H1 (cell line): Measurements from ENCODE around the gene HDAC8. TPM values are rescaled to one million over a fixed set of nuclear protein-coding genes. Genes with fewer than 3 reads are reported as not detected.

ENCODE experiments used
- CTCF ChIA-PET: fragments of 300-600 bp; sonication (Branson Sonifier 250); formaldehyde crosslinking; loops from one replicate; lab custom pipeline; 2021; ENCODE audit not compliant: partially characterized antibody; lab: Charles Lee
- POLR2A ChIA-PET: fragments of 300-600 bp; sonication (Branson Sonifier 250); formaldehyde crosslinking; loops from one replicate; lab custom pipeline; 2021; ENCODE audit warnings: inconsistent platforms; ENCODE audit not compliant: partially characterized antibody; lab: Charles Lee
- DNase-seq, 2 experiments: peaks; one replicate each; pipeline versions ENCODE4 v3.0.0 to v3.0.0-alpha.2; 2010 to 2022; ENCODE audit warnings: low spot score in 2 of 2, low read depth in 1 of 2, mixed read lengths in 1 of 2
- FAIRE-seq: peaks from 2 replicates; lab custom pipeline; 2011; peaks lifted over from hg19 to GRCh38; lab: Jason Lieb, UNC
- H2AFZ ChIP-seq: 2 replicates; pipeline ENCODE4 v1.8.1; 2012; ENCODE audit warnings: low read length, inconsistent platforms
- H2AK5ac ChIP-seq: 2 replicates; pipeline ENCODE4 v1.6.1; 2013; ENCODE audit warnings: low read depth, low read length
- H2BK120ac ChIP-seq: replicated peaks from 2 replicates; pipeline ENCODE3; 2013; ENCODE audit warnings: low read depth, low read length, inconsistent platforms
- H2BK12ac ChIP-seq: 2 replicates; pipeline ENCODE4 v1.6.1; 2013; ENCODE audit warnings: low read depth, low read length
- H2BK15ac ChIP-seq: 2 replicates; pipeline ENCODE4 v1.6.1; 2013; ENCODE audit warnings: low read length
- H2BK20ac ChIP-seq: 2 replicates; pipeline ENCODE4 v1.6.1; 2013; ENCODE audit warnings: low read length
- H2BK5ac ChIP-seq: 2 replicates; pipeline ENCODE4 v1.6.1; 2013; ENCODE audit warnings: low read depth, low read length
- H3K14ac ChIP-seq: 2 replicates; pipeline ENCODE4 v1.6.1; 2013; ENCODE audit warnings: inconsistent platforms; ENCODE audit not compliant: insufficient read length
- H3K18ac ChIP-seq: 2 replicates; pipeline ENCODE4 v1.6.1; 2013; ENCODE audit warnings: low read length; ENCODE audit errors: extremely low read depth
- H3K23ac ChIP-seq: 2 replicates; pipeline ENCODE4 v1.6.1; 2013; ENCODE audit warnings: inconsistent platforms; ENCODE audit not compliant: insufficient read length
- H3K23me2 ChIP-seq: 2 replicates; pipeline ENCODE4 v1.6.1; 2013; ENCODE audit warnings: low read depth, low read length
- H3K27ac ChIP-seq: 2 replicates; pipeline ENCODE4 v1.6.1; 2011; ENCODE audit warnings: low read depth, low read length, inconsistent platforms
- H3K27me3 ChIP-seq, 4 experiments: replicated peaks in 1 of 4; 1 replicate in 1 of 4; 2 replicates in 3 of 4; pipeline versions ENCODE4 v1.6.1 to v1.8.1; 2011 to 2013; ENCODE audit warnings: low read length in 3 of 4, mild to moderate bottlenecking in 3 of 4, inconsistent platforms in 2 of 4, mixed read lengths in 2 of 4, moderate library complexity in 1 of 4; ENCODE audit not compliant: control insufficient read depth in 3 of 4, insufficient read depth in 3 of 4; ENCODE audit errors: extremely low read depth in 1 of 4
- H3K36me3 ChIP-seq, 4 experiments: 2 replicates each; pipeline versions ENCODE4 v1.6.1 to v1.8.1; 2011 to 2013; ENCODE audit warnings: mild to moderate bottlenecking in 4 of 4, low read length in 3 of 4, moderate library complexity in 2 of 4, control low read depth in 1 of 4, inconsistent platforms in 1 of 4; ENCODE audit not compliant: insufficient read depth in 4 of 4, control insufficient read depth in 2 of 4
- H3K4ac ChIP-seq: replicated peaks from 2 replicates; pipeline ENCODE3; 2013; ENCODE audit warnings: low read length, low read depth, mixed read lengths, inconsistent platforms; ENCODE audit not compliant: insufficient read length
- H3K4me1 ChIP-seq, 4 experiments: replicated peaks in 1 of 4; 1 replicate in 1 of 4; 2 replicates in 3 of 4; pipeline versions ENCODE4 v1.6.1 to v1.8.1; 2011 to 2013; ENCODE audit warnings: low read length in 3 of 4, inconsistent platforms in 2 of 4, mixed read lengths in 1 of 4; ENCODE audit not compliant: insufficient read depth in 4 of 4, control insufficient read depth in 3 of 4
- H3K4me2 ChIP-seq, 2 experiments: 2 replicates each; pipeline versions ENCODE4 v1.6.1 to v1.8.1; 2011 to 2013; ENCODE audit warnings: low read depth in 2 of 2, low read length in 2 of 2, control low read depth in 1 of 2, inconsistent platforms in 1 of 2, mild to moderate bottlenecking in 1 of 2; ENCODE audit not compliant: insufficient read depth in 1 of 2
- H3K4me3 ChIP-seq, 4 experiments: fragments of 200-600, 300-600 bp in 1 of 4; sonication (generic), shearing (Covaris generic), sonication (Bioruptor Twin) in 1 of 4; 2 replicates each; pipeline versions ENCODE4 v1.5.1 to v1.8.1; 2011 to 2016; ENCODE audit warnings: low read length in 4 of 4, low read depth in 3 of 4, control low read depth in 2 of 4, inconsistent platforms in 2 of 4, mild to moderate bottlenecking in 2 of 4, mixed read lengths in 1 of 4, moderate library complexity in 1 of 4; ENCODE audit not compliant: insufficient read depth in 2 of 4; ENCODE audit errors: extremely low read depth in 1 of 4
- H3K56ac ChIP-seq: replicated peaks from 2 replicates; pipeline ENCODE3; 2013; ENCODE audit warnings: low read depth, mild to moderate bottlenecking, mixed read lengths, low read length, inconsistent platforms; ENCODE audit not compliant: insufficient read length
- H3K79me1 ChIP-seq: 2 replicates; pipeline ENCODE4 v1.6.1; 2013; ENCODE audit warnings: low read depth, low read length, control low read depth
- H3K79me2 ChIP-seq, 2 experiments: 2 replicates each; pipeline versions ENCODE4 v1.6.1 to v1.8.1; 2012 to 2013; ENCODE audit warnings: low read length in 2 of 2, mild to moderate bottlenecking in 2 of 2, inconsistent platforms in 1 of 2; ENCODE audit not compliant: insufficient read depth in 2 of 2, control insufficient read depth in 1 of 2
- H3K9ac ChIP-seq, 4 experiments: replicated peaks in 1 of 4; 1 replicate in 1 of 4; 2 replicates in 3 of 4; pipeline versions ENCODE4 v1.6.1 to v1.8.1; 2011 to 2013; ENCODE audit warnings: low read depth in 3 of 4, low read length in 3 of 4, control low read depth in 2 of 4, mild to moderate bottlenecking in 2 of 4, moderate library complexity in 2 of 4, inconsistent platforms in 1 of 4; ENCODE audit errors: extremely low read depth in 1 of 4
- H3K9me3 ChIP-seq, 2 experiments: 2 replicates each; pipeline versions ENCODE4 v1.6.1 to v1.8.1; 2012 to 2013; ENCODE audit warnings: mild to moderate bottlenecking in 2 of 2, moderate library complexity in 2 of 2, control low read depth in 1 of 2, inconsistent platforms in 1 of 2, low read depth in 1 of 2, low read length in 1 of 2, mixed read lengths in 1 of 2; ENCODE audit not compliant: insufficient read depth in 2 of 2
- H4K20me1 ChIP-seq, 2 experiments: replicated peaks in 1 of 2; 2 replicates each; pipeline versions ENCODE3 to v1.8.1; 2011 to 2013; ENCODE audit warnings: inconsistent platforms in 2 of 2, low read length in 2 of 2, mild to moderate bottlenecking in 1 of 2; ENCODE audit not compliant: insufficient read depth in 2 of 2, control insufficient read depth in 1 of 2
- H4K5ac ChIP-seq: 2 replicates; pipeline ENCODE4 v1.6.1; 2013; ENCODE audit warnings: low read length, low read depth, mixed read lengths, inconsistent platforms; ENCODE audit not compliant: insufficient read length
- H4K8ac ChIP-seq: 2 replicates; pipeline ENCODE4 v1.8.0; 2013; ENCODE audit warnings: mild to moderate bottlenecking, moderate library complexity, low read length, inconsistent platforms; ENCODE audit not compliant: insufficient read depth; ENCODE audit errors: extremely low read depth
- H4K91ac ChIP-seq: replicated peaks from 2 replicates; pipeline ENCODE3; 2013; ENCODE audit warnings: low read length, mixed read lengths, inconsistent platforms; ENCODE audit not compliant: insufficient read length
- CHD2 ChIP-seq: IDR thresholded peaks from 2 replicates; pipeline ENCODE4 v1.6.1; 2012; ENCODE audit warnings: low read length, improper control_type of control experiment
- NRF1 ChIP-seq: IDR thresholded peaks from 2 replicates; pipeline ENCODE4 v1.6.1; 2011; ENCODE audit warnings: mild to moderate bottlenecking, low read depth, low read length, improper control_type of control experiment
- TEAD4 ChIP-seq: IDR thresholded peaks from 2 replicates; pipeline ENCODE4 v1.6.1; 2012; ENCODE audit warnings: low read depth, low read length, inconsistent platforms, mixed read lengths
- WGBS, 2 experiments: shearing (Covaris generic) in 1 of 2; methylation state at CpG; one replicate each; pipeline versions ENCODE4 v1.1.6 to v1.1.7; 2013 to 2015; ENCODE audit warnings: low lambda C conversion rate in 2 of 2, mixed read lengths in 2 of 2, inconsistent platforms in 1 of 2, low coverage in 1 of 2, missing lambda C conversion rate in 1 of 2; ENCODE audit not compliant: insufficient replicate concordance in 2 of 2, insufficient coverage in 1 of 2, insufficient read length in 1 of 2; ENCODE audit errors: extremely low coverage in 1 of 2, missing lambda C conversion rate in 1 of 2; 5-methylcytosine and 5-hydroxymethylcytosine counted together
- polyA plus RNA-seq, 7 experiments: library from polyadenylated mRNA; depleted of rRNA in 3 of 7; stranded (reverse) in 5 of 7; unstranded in 2 of 7; fragments of >200 nt in 5 of 7; fragments of 200-250 nt in 2 of 7; gene quantifications; 1 replicate in 5 of 7; 2 replicates in 1 of 7; 4 replicates in 1 of 7; pipeline versions ENCODE4 v1.2.1 to v1.2.3, GENCODE V29; 2011 to 2013; ENCODE audit warnings: missing spikeins in 2 of 7, mixed read lengths in 2 of 7
- total RNA-seq: library from RNA; stranded (reverse); fragmentation: NEBNext Ultra II Directional; extraction: Animal tissue kit (Norgen Biotek cat#: 25700); gene quantifications from 2 replicates; pipeline ENCODE4 v1.2.1, GENCODE V29; 2021
- TF ChIP-seq, protein P1 (sequence below): IDR thresholded peaks from 2 replicates; pipeline ENCODE4 v1.6.1; 2011; ENCODE audit warnings: low read depth, mild to moderate bottlenecking, low read length; ENCODE audit not compliant: insufficient read depth

HDAC8 gene
- total and polyA plus RNA-seq, 2 of the 8 experiments (the other 6 are each of a cell fraction or from before 2014, with no cell fraction given), result 9.7 to 20.3 TPM

DNA sequence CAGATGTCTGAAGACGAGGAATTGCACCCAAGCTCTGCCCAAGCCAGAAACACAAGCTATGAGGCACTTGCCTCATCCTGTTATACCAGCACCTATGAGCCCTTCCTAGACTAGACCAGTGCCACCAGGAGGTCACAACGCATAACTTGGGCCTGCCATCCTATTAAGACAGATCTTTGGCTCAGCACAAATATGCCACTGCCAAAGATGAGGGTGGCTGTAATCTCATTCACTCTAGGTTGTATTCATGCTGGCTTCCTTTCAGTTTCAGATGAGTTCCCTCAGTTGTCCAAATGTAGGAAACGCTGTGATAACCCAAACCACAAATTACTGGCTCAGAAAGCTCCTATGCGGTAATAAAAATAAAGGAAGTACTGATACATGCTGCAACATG lies 190.4 kb downstream of the HDAC8 start:
- Histone ChIP-seq H2AK5ac (no peak overlapping the region), H2BK12ac (no peak overlapping the region), H2BK20ac (no peak overlapping the region), H3K23ac (no peak overlapping the region), H4K20me1 (no peaks in the 10 kb centered on the region), H3K9ac (no peak overlapping the region), H3K18ac (no peak overlapping the region), H3K4ac (no peak overlapping the region), H2AFZ (no peak overlapping the region), H3K4me2 (no peak overlapping the region), H3K27me3 (no peaks in the 10 kb centered on the region), H3K79me2 (no peaks in the 10 kb centered on the region), H3K9me3 (no peaks in the 10 kb centered on the region), H3K79me1 (no peaks in the 10 kb centered on the region), H2BK15ac (no peak overlapping the region), H2BK120ac (no peak overlapping the region), H3K27ac (no peak overlapping the region), H4K91ac (no peak overlapping the region), H2BK5ac (no peak overlapping the region), H3K14ac (no peak overlapping the region), H4K8ac (no peak overlapping the region), H3K4me3 (no peak overlapping the region), H3K23me2 (no peaks in the 10 kb centered on the region), H3K36me3 (no peaks in the 10 kb centered on the region), H3K4me1 (0 out of 7 replicates have a peak, but pooled peaks cover 0 to 3% (median 0%) of the 10 kb centered on the region in 4 experiments), H4K5ac (no peak overlapping the region), H3K56ac (no peak overlapping the region)
- POLR2A ChIA-PET, result interaction anchor here (1.1 kb wide), 1 partner anchor 10 kb away, joined by 3 read pairs; no protein-coding TSS in a partner anchor
- CTCF ChIA-PET, result interaction anchor here (1.0 to 1.4 kb wide), 3 partner anchors 9 to 84 kb away, joined by 3 to 4 read pairs (median 3); no protein-coding TSS in a partner anchor
- WGBS, 2 experiments, result 70% methylated on average over 3 of the region's 4 CpGs; no CpG with 5 or more reads in 1 of the 2 experiments
- DNase-seq (no peak), FAIRE-seq (no peak)
- TF ChIP-seq TEAD4 (no peak), CHD2 (no peak), NRF1 (no peak)
- TF ChIP-seq, protein P1, sequence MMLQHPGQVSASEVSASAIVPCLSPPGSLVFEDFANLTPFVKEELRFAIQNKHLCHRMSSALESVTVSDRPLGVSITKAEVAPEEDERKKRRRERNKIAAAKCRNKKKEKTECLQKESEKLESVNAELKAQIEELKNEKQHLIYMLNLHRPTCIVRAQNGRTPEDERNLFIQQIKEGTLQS, result no peak
